ENCODE data around the gene PSMD2.
A peak's percentile ranks its signal among the peaks of the same experiment; 100 is the strongest.

Gene PSMD2

DNA sequence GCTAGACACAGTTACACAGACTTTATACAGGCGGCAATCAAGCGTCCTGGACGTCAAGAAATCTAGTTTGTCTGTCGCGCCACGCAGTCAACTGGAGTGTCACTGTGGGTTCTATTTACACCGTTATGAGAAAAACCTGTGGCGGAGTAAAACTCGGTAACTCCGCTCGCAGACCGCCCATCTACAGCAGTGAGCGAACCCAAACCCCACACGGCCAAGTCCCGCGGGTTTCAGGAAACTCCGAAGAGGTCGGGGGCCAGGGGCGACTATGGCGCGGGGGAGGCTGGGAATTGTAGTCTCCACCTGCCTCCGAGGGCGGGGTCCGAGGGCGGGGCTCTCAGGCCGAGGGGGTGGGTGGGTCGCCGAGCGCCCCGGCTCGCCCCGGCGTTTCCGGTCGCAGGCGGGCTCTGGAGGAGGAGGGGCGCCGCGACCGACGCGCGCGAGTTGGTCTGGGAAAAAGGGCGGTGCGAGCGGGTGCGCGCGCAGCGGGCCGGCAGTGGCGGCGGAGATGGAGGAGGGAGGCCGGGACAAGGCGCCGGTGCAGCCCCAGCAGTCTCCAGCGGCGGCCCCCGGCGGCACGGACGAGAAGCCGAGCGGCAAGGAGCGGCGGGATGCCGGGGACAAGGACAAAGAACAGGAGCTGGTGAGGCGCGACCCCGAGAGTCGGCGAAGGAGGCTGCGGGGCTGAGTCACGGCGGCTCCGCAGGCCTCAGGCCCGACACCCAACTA, at the start of gene PSMD2:
PSMD2 (plus strand) TSS at position 483 of the 729 bp plus-strand sequence; CDS start at position 509, 26 bp downstream.
- H3K27me3 ChIP-seq (ENCODE audit: control insufficient read depth, insufficient read depth, low read length) = no peaks in the 10 kb centered on the region
- peak within 1 kb of the TSS; percentile 74 for H3K9ac ChIP-seq (ENCODE audit: low read length)
- peak within 1 kb of the TSS; percentile 87 for H3K27ac ChIP-seq (ENCODE audit: low read depth, low read length)
- peak within 1 kb of the TSS; percentile 95 for H3K4me3 ChIP-seq (ENCODE audit: low read length)
- H3K4me1 ChIP-seq (ENCODE audit: control insufficient read depth, insufficient read depth, low read length) = peaks cover 10% of the 10 kb centered on the region
- peaks cover 35% of the 10 kb centered on the region for H3K36me3 ChIP-seq (ENCODE audit: control insufficient read depth, insufficient read depth, low read length)

DNA sequence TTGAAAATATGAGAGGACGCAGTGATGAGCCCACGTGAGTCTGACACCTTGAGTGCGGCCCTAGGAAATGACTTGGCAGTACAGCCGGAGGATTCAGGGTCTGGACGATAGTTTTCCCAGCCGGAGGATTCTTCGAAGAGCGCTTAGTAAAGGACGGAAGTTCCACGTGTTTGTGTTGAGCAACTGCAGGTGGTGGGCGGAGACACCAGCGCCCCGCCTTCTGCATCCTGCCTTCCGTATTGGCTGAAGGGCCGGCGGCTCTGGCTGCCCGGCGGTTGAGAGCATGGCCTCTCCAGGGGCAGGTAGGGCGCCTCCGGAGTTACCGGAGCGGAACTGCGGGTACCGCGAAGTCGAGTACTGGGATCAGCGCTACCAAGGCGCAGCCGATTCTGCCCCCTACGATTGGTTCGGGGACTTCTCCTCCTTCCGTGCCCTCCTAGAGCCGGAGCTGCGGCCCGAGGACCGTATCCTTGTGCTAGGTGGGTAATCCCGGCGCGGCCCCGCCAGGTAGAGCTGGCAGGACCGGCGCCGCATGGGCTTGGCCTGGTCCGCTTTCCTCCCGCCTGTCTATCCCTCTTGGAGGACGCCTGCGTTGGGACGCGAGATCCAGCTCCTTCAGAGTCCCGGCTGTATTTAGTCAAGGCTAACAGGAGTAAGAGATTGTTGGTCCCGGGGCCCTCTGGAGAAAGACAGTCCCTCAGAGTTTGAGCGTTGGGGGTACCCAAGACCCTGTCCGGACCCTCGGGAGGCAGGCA, 49.5 kb upstream of the PSMD2 start, which contains the start of gene EEF1AKMT4:
EEF1AKMT4 (plus strand) TSS at position 261 of the 755 bp plus-strand sequence; CDS start at position 284, 23 bp downstream.
- peak within 1 kb of the TSS; percentile 68 for H3K27ac ChIP-seq (ENCODE audit: low read depth, low read length)
- H3K27me3 ChIP-seq (ENCODE audit: control insufficient read depth, insufficient read depth, low read length) = no peaks in the 10 kb centered on the region
- peak within 1 kb of the TSS; percentile 83 for H3K9ac ChIP-seq (ENCODE audit: low read length)
- H3K4me3 ChIP-seq (ENCODE audit: low read length) = peak within 1 kb of the TSS; percentile 97
- peaks cover 5% of the 10 kb centered on the region for H3K4me1 ChIP-seq (ENCODE audit: control insufficient read depth, insufficient read depth, low read length)
- H3K36me3 ChIP-seq (ENCODE audit: control insufficient read depth, insufficient read depth, low read length) = peaks cover 11% of the 10 kb centered on the region

DNA sequence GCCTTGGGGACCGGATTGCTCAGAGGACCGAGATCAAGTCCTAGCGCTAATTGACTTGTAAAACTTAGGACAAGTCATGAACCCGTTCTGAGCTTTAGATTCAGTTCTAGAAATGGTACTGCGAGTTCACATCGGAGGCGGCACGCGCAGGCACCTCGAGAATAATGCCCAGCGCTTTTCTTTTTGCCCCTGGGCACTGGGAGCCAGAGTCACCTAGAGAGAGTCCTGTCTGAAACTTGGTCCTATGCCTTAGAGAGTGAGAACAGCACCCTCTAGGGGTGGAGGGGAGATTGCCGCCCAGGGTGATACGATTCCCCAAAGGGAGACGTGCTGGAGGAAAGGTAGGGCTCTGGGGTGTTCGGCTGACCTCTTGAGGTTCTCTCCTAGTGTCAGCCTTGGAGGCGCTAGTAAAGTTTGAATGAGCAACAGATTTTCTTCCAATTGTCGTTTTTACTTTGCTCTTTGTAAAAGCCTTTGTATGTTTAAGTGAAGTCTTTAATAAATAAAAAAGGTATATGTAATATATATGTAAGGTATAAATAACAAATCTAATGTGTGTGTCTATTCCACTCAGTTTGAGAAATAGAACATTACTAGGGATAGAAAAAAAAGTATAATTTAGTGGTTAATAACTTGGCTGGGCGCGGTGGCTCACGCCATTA, 48.7 kb upstream of the PSMD2 start:
- Histone ChIP-seq H3K27me3 (ENCODE audit: control insufficient read depth, insufficient read depth, low read length) (no peaks in the 10 kb centered on the region), H3K4me3 (ENCODE audit: low read length) (peak overlapping the region; percentile 97), H3K4me1 (ENCODE audit: control insufficient read depth, insufficient read depth, low read length) (peaks cover 5% of the 10 kb centered on the region), H3K9ac (ENCODE audit: low read length) (no peak overlapping the region), H3K27ac (ENCODE audit: low read depth, low read length) (no peak overlapping the region), H3K36me3 (ENCODE audit: control insufficient read depth, insufficient read depth, low read length) (peaks cover 4% of the 10 kb centered on the region)

- H3K27ac ChIP-seq (ENCODE audit: low read depth, low read length) = no peak overlapping the region
These were observed 43.6 kb upstream of the PSMD2 start for GRCh38 chr3:184255291-184256039.

DNA sequence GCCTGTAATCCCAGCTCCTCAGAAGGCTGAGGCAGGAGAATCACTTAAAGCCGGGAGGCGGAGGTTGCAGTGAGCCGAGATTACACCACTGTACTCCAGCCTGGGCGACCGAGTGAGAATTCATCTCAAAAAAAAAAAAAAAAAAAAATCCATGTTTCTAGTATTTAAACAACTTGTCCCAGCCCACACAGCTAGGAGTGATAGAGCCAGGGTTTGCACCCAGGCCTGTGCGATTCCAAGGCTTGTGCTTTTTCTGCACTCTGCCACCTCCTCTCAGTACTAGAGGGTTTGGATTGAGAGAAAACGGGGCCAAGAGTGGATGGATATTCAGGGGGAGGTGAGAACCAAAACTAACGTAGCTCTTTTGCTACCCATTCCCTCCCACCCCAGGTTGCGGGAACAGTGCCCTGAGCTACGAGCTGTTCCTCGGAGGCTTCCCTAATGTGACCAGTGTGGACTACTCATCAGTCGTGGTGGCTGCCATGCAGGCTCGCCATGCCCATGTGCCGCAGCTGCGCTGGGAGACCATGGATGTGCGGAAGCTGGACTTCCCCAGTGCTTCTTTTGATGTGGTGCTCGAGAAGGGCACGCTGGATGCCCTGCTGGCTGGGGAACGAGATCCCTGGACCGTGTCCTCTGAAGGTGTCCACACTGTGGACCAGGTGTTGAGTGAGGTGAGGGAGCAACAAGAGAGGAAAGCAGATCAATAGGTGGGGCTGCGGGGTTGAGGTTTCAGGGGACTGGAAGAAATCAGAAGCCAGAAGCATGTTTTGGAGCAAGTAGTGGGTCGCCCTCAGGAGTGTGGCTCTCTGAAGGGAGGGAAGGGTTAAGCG, 41.7 kb upstream of the PSMD2 start:
- peaks cover 24% of the 10 kb centered on the region for H3K27me3 ChIP-seq (ENCODE audit: control insufficient read depth, insufficient read depth, low read length)
- H3K4me3 ChIP-seq (ENCODE audit: low read length) = no peak overlapping the region
- no peak overlapping the region for H3K9ac ChIP-seq (ENCODE audit: low read length)
- H3K4me1 ChIP-seq (ENCODE audit: control insufficient read depth, insufficient read depth, low read length) = no peaks in the 10 kb centered on the region
- no peaks in the 10 kb centered on the region for H3K36me3 ChIP-seq (ENCODE audit: control insufficient read depth, insufficient read depth, low read length)
- H3K27ac ChIP-seq (ENCODE audit: low read depth, low read length) = no peak overlapping the region

More at GRCh38 chr3:184255291-184256039, 43.6 kb upstream of the PSMD2 start:
- Histone ChIP-seq H3K27me3 (ENCODE audit: control insufficient read depth, insufficient read depth, low read length) (peaks cover 13% of the 10 kb centered on the region), H3K9ac (ENCODE audit: low read length) (no peak overlapping the region), H3K4me3 (ENCODE audit: low read length) (no peak overlapping the region), H3K4me1 (ENCODE audit: control insufficient read depth, insufficient read depth, low read length) (no peaks in the 10 kb centered on the region), H3K36me3 (ENCODE audit: control insufficient read depth, insufficient read depth, low read length) (no peaks in the 10 kb centered on the region)

- Histone ChIP-seq H3K36me3 (ENCODE audit: control insufficient read depth, insufficient read depth, low read length) (no peaks in the 10 kb centered on the region), H3K27me3 (ENCODE audit: control insufficient read depth, insufficient read depth, low read length) (peaks cover 36% of the 10 kb centered on the region), H3K9ac (ENCODE audit: low read length) (no peak overlapping the region), H3K4me3 (ENCODE audit: low read length) (no peak overlapping the region), H3K27ac (ENCODE audit: low read depth, low read length) (no peak overlapping the region), H3K4me1 (ENCODE audit: control insufficient read depth, insufficient read depth, low read length) (no peaks in the 10 kb centered on the region)
These were observed 40.1 kb upstream of the PSMD2 start for GRCh38 chr3:184258926-184259325.

DNA sequence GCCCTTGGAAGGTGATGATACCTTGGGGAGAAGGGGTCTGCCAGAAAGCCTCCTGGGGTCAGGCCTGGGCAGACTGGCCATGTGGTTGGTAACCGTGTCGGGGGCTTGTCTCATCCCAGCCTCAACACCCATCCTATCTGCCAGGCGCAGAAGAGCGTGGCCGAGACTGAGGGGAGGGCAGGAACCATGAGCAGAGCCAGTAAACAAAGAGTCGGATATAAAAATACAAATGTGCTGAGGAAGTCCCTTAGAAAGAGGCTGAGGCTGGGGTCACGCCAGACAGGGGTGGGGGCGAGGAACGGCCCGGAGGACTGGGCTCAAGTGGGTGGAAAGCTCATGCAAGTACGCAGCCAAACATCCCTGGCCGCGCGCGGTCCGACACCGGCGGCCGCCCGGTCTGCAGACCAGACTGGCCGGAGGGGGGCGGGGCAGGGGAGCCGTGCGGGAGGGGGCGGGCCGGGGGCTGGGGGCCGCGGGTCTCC, 39.6 kb upstream of the PSMD2 start:
- no peaks in the 10 kb centered on the region for H3K36me3 ChIP-seq (ENCODE audit: control insufficient read depth, insufficient read depth, low read length)
- H3K4me1 ChIP-seq (ENCODE audit: control insufficient read depth, insufficient read depth, low read length) = no peaks in the 10 kb centered on the region
- H3K27me3 ChIP-seq (ENCODE audit: control insufficient read depth, insufficient read depth, low read length) = peaks cover 36% of the 10 kb centered on the region
- H3K9ac ChIP-seq (ENCODE audit: low read length) = no peak overlapping the region
- H3K4me3 ChIP-seq (ENCODE audit: low read length) = no peak overlapping the region
- H3K27ac ChIP-seq (ENCODE audit: low read depth, low read length) = no peak overlapping the region

DNA sequence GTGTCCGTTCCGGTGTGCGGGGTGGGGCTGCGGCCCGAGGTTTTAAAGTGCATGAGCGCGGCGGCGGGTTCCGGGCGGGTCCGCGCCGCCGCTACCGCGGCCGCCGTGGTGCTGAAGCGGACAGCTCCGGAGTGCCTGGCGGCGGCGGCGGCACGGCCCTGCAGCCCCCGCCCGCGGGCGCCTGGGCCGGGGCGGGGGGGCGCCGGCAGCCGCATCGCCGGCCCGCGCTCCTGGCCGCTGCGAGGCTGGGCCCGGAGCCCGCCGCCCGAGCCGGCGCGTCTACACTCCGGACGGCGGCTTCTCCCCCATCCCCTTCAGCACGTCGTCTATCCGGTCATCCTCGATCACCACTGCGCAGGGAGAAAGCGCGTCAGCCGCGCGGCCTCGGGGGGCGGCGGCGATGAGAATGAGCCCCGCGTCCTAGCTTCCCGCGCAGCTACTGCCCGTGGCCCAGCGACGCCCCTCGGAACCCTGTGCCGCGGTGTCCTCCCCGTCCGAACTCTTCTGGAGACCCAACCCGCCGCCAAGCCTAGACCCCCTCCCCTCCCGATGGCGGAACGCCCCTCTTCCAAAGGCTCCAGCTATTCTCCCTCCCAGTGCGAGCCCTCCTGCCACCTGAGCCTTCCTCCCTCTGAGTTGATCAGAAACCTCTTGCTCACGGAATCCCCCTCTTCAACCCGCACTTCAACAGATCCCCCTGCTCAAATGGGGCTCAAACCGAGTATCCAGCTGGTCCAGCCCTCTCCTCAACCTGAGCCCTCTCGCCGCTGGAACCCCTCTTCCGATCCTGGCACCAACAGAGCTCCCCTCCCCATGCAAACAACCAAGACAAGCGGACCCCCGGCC, 38.9 kb upstream of the PSMD2 start:
- H3K4me1 ChIP-seq (ENCODE audit: control insufficient read depth, insufficient read depth, low read length) = no peaks in the 10 kb centered on the region
- H3K4me3 ChIP-seq (ENCODE audit: low read length) = peak overlapping the region; percentile 10
- H3K27ac ChIP-seq (ENCODE audit: low read depth, low read length) = no peak overlapping the region
- H3K27me3 ChIP-seq (ENCODE audit: control insufficient read depth, insufficient read depth, low read length) = peaks cover 39% of the 10 kb centered on the region
- no peaks in the 10 kb centered on the region for H3K36me3 ChIP-seq (ENCODE audit: control insufficient read depth, insufficient read depth, low read length)
- H3K9ac ChIP-seq (ENCODE audit: low read length) = no peak overlapping the region

- no peak overlapping the region for H3K9ac ChIP-seq (ENCODE audit: low read length)
- H3K4me3 ChIP-seq (ENCODE audit: low read length) = peak overlapping the region; percentile 44
- peaks cover 39% of the 10 kb centered on the region for H3K27me3 ChIP-seq (ENCODE audit: control insufficient read depth, insufficient read depth, low read length)
- H3K36me3 ChIP-seq (ENCODE audit: control insufficient read depth, insufficient read depth, low read length) = no peaks in the 10 kb centered on the region
- no peak overlapping the region for H3K27ac ChIP-seq (ENCODE audit: low read depth, low read length)
- H3K4me1 ChIP-seq (ENCODE audit: control insufficient read depth, insufficient read depth, low read length) = no peaks in the 10 kb centered on the region
These were observed 38.2 kb upstream of the PSMD2 start for GRCh38 chr3:184260724-184261269.

- Histone ChIP-seq H3K27me3 (ENCODE audit: control insufficient read depth, insufficient read depth, low read length) (peaks cover 39% of the 10 kb centered on the region), H3K36me3 (ENCODE audit: control insufficient read depth, insufficient read depth, low read length) (no peaks in the 10 kb centered on the region), H3K27ac (ENCODE audit: low read depth, low read length) (no peak within 1 kb of the TSS), H3K4me1 (ENCODE audit: control insufficient read depth, insufficient read depth, low read length) (no peaks in the 10 kb centered on the region), H3K9ac (ENCODE audit: low read length) (no peak within 1 kb of the TSS), H3K4me3 (ENCODE audit: low read length) (peak within 1 kb of the TSS; percentile 56)
These were observed 37.7 kb upstream of the PSMD2 start, which contains the start of gene CAMK2N2 for GRCh38 chr3:184261270-184261853. CAMK2N2 (minus strand) TSS chr3:184261553; CDS start chr3:184261285, 268 bp downstream.

Measured in rectal smooth muscle tissue (tissue), 1 donor.